Right forelimb (tissue), 1 donor: ENCODE data around the gene UBAP1L.
"Not testable (repeated sequence)": the region's sequence is repeated elsewhere in the genome, so short reads cannot be mapped to it uniquely, and the experiment has no call there.

Experiments
- DNase-seq: peaks from one replicate; pipeline ENCODE4 v3.0.0-alpha.2; 2018

Gene UBAP1L

GRCh38 chr15:65115086-65115485, at the start of gene UBAP1L:
TSS of gene UBAP1L (minus strand) at chr15:65115200. CDS start at chr15:65106215, 8,985 bp downstream.
- DNase-seq, result no peak

DNA sequence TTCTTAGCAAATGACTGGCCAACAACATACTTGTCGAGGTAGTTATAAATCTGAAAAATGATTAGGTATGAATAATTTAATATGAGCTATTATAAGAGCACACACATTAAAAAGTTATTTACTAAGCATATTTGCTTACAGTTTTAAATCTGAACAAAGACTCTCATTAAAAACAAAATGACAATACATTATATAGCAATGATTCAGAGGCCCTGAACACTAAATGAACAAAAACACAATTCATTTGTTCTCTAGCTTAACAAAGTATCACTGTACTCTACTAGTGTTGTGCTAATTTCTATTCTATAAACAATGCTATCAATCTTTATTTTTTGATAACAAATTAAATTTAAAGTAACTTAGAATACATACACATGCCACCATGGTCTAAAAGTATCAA, 49.1 kb upstream of the UBAP1L start:
- DNase-seq, result no peak

DNA sequence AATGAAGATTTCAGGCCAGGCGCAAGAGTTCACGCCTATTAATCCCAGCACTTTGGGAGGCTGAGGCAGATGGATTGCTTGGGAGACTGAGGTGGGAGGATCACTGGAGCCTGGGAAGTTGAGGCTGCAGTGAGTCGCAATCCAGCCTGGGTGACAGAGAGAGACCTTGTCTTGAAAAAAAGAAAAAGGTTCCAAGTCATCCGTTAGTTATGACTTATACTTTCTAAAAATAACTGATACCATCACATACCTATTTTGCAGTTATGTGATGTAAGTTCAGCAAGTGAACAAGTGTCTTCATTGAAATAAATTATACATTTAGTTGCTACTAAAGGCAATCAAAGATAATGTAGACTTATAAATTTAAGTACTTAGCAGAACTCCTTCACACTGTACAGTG, 48.0 kb upstream of the UBAP1L start:
- DNase-seq, result no peak

DNA sequence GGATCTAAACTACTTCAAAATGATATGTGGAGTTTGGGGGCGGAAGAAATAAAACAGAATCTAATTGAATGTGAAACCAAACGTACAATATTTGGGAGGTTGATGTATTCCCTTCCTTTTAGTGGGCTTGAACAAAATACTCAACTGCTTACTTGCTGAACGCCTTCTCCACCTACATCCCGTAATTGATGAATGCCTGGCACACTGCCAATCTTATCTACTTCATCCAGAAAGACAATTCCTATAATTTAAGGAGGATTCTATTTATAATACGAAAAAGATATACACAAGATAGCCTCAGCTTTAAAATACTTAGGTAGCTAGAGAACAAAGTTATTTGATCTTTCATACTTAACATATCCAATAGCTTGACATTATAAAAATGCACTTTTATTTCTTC, 41.7 kb upstream of the UBAP1L start:
- DNase-seq, result no peak

DNA sequence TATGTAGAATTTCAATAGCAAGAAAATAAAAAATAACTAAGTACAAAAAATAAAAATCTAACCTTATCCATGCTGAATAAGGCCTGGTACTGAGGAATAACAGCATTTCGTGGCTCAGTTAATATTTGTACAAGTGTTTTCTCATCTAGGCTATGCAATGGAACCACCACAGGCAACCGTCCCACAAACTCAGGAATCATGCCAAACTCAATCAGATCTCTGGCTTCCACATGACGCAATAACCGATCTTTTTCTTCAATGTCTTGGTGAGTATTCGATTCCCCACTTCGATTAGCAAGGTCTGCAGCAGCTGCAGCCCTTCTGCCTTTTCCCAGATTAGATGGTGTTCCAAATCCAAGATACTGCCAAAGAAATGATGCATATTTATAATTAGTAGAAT, 39.7 kb upstream of the UBAP1L start:
- DNase-seq, result no peak

DNA sequence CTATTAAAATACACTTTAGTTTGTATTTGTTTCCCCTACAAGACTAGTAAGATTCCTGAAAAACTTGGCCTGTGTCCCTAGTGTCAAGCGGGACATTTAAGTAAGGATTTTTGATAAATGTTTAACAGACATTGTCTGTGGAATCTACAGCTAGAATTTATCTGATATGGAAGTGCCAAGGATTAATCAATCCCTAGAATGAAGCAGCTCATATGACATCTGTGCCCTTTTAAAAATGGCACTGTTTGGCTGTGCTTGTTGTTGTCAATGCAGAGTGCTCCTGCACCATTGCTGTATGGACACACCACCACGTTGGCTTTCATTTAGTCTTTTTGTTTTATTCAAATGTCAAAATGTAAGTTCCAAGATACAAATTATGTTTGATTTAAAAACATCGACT, 32.9 kb upstream of the UBAP1L start:
- no peak for DNase-seq

DNA sequence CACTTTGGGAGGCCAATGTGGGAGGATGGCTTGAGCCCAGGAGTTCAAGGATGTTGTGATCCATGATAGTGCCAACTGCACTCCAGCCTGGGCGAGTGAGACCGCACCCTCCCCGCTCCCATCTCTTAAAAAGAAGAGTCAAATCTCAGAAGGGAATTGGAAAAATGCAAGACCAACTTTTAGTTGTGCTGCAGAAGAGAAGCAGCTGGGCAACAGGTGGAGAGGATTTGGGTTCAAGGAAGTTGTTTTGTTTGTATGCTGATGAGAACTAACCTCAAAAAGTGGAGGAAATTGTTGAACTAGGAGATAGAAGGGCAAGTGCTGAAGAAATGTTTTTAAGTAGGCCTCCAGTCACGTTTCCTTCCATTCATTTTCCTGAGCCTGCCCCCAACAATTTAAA, 31.4 kb upstream of the UBAP1L start:
- no peak for DNase-seq

DNA sequence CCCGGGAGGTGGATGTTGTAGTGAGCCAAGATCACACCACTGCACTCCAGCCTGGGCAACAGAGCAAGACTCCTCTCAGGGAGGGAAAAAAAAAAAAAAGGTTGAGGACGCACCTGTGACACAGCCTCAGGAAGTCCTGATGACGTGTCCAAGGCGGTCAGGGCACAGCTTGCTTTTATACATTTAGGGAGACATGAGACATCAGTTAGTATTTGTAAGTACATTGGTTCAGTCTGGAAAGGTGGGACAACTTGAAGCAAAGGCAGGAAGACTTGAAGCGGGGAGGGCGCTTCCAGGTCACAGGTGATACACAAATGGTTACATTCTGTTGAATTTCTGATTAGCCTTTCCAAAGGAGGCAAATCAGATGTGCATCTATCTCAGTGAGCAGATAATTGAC, 23.6 kb upstream of the UBAP1L start:
- DNase-seq, result not testable (repeated sequence)

DNA sequence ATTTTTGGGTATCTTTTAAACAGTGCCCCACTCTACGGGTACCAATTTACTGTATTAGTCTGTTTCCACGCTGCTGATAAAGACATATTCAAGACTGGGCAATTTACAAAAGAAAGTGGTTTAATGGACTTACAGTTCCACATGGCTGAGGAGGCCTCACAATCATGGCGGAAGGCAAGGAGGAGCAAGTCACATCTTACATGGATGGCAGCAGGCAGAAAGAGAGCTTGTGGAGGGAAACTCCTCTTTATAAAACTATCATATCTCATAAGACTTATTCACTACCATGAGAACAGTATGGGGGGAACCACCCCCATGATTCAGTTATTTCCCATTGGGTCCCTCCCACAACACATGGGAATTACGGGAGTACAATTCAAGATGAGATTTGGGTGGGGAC, 22.9 kb upstream of the UBAP1L start:
- not testable (repeated sequence) for DNase-seq

GRCh38 chr15:65137089-65137488, 22.1 kb upstream of the UBAP1L start:
- not testable (repeated sequence) for DNase-seq

DNA sequence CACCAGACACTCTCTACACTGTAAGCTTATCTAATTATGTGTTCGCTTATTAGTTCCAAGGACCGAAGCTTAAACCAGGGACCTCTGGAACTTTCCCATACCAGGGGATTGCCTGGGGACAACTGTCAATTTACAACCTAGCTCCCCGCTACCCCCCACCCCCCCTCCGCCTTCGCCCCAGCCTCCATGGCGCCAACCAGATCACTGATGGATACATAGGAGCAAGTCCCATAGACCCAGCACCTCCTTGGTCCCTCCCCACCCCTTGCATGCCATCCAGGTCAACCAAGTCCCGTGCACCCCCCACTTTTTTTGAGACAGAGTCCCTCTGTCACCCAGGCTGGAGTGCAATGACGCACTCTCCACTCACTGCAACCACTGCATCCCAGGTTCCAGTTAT, 19.5 kb upstream of the UBAP1L start:
- DNase-seq, result no peak

DNA sequence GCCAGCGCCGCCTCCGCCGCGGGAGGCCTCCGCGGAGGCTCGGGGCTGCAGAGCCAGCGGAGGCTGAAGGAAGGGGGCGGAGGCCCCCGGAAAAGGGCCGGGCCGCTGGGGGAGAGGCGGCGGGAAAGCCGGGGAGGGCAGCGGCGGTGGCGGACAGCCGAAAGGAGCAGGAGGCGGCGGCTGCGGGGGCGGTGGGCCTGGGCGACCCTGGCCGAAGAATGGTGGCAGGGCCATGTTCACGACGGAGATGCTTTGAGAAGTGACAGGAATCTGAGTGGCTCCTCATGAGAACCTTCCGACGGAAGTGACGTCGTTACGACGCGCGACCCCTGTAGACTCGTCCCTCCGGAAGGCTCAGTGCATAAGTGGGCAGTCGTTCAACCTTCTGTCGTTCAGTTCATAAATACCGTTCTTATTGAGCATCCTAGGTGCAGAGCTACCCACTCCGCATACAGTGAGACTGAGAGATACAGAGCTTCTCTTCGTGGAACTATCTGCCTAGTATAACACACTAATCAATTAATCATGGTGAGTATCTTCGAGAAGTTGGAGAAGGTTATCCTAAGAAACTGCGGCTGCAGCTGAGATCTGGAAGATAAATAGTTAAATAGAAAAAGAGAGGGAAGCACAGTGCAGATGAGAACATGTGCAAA, 18.7 kb upstream of the UBAP1L start, which contains the start of gene PDCD7:
Gene PDCD7 (minus strand): TSS at position 261 of the 653 bp plus-strand sequence. CDS start 27 bp downstream, at position 234.
- peak; percentile 92 for DNase-seq

DNA sequence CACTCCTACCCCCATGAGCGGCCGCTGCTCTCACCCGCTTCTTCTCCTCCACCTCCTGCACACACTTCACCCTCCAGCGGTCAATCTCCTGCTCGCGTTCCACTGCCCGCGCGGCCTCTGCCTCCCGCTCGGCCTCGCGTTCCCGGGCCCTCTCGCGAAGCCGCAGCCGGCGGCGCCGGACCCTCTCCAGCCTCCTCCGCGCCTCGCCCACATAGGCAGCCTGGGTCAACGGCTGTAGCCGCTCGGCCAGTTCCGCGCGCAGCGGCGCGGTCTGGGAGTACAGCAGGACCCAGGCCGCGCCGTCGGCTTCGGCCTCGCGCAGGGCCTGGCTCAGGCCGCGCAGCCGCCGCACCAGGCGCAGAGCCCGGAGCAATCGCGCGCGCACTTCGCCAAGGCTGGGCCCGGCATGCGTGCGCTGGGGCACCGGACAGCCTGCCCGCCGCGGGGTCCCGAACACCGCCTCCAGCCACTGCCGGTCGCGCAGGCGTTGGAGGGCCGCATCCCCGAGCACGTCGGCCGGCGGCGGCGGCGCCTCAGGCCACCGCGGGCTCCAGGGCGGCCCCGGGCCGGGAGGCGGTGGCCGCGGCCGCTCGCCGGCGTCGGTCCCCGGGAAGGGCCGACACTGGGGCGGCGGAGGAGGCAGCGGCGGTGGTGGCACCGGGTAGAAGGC, 18.0 kb upstream of the UBAP1L start:
- DNase-seq, result peak; percentile 65

- DNase-seq, result no peak
Measured at GRCh38 chr15:65130941-65131340, 15.9 kb upstream of the UBAP1L start.

- no peak for DNase-seq
Measured at GRCh38 chr15:65115542-65115941, 542 bp upstream of the UBAP1L start.

GRCh38 chr15:65110676-65111292, 4.2 kb downstream of the UBAP1L start:
- no peak for DNase-seq

DNA sequence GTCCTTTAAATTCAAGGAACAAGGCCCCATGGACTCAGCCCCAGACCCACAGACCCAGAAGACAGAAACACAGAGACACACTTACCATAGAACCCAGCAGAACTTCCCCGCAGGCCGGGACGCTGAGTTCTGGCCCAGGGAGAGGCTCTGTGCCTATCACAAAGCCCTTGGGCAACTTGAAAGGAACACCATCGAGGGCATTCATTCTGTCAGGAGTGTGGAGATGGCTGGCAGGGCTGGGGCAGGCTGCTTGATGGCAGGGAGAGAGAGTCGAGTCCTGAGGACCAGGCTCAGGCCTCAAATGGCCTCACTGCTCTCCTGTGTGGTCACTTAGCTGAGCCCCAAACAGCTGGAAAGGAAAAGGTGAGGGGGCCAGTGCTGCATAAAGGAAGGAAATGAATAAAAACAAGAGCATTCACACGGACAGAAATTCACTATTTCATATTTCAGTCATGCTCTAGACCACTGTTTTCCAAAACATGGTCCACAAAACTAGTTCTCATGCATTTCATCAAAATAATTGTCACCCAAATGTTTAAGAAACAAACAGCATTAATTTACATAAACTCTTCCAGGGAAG, 8.9 kb downstream of the UBAP1L start:
- no peak for DNase-seq

DNA sequence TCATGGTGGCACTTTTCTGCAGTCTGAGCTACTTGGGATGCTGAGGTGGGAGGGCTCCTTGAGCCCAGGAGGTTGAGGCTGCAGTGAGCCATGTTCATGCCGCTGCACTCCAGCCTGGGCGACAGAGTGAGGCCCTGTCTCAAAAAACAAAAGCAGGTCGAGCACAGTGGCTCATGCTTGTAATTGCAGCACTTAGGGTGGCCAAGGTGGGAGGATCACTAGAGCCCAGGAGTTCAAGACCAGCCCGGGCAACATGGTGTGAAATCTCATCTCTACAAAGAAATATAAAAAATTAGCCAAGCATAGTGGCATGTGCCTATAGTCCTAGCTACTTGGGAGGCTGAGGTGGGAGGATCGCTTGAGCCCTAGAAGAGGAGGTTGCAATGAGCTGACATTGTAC, 10.0 kb downstream of the UBAP1L start:
- no peak for DNase-seq

- no peak for DNase-seq
Measured at GRCh38 chr15:65102912-65103311, 12.1 kb downstream of the UBAP1L start.

DNA sequence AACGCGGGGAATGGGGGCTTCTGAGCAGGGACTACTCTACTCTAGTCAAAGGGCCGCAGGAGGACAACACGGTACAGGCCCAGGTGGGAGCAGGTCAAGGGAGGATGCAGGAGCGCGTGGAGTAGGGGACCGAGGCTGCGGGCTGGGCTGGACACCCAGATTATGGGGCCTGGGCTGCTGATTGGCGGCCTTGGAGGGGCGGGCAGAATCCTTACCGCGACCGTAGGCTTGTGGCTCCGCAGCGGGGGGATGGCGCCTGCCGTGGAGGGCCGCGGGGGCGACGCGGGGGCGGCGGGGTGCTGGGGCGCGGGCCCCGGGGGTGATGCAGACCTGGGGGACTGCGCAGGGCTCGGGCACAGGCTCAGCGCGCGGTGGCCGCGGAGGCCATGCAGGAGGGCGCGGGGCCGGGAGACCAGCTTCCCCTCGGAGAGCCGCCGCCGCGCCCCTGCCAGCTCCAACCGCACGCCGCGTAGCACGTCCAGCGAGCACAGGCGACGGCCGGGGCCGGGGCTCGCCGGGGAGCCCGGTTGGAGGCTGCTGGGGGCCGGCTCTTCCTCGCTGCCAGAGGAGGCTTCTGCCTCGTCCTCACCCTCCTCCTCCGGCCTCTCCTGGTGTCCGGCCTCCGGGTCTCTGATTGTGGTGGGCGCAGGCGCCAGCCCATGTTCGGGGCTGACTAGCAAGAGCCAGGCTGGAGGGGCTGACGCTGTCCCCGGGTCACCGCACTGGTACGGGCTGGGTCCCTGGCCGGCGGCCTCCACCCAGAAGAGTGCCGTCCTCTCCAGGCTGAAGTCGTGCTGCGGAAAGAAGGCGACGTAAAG, 12.9 kb downstream of the UBAP1L start:
- no peak for DNase-seq

DNA sequence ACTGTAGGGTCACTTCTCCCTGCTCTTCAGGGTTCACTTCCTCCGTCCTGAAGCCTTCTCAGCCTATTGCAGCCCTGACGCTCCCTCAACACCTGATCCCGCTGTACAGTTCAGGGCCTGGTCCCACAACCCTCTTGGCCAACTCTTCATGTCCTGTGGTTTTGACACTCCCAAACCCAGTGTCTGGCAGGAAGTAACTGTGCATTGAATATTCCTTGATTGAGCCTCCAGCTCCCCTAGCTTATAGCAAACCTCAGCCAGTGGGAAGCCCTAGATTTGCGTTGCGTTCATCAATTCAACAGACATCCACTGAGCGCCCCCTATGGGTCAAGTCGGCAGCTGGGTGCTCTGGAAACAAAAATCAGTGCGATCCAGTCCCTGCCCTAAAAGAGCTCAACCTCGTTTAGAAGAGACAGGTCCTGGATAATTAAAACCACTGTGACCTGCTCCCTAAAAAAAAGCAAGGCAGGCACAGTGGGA, 13.5 kb downstream of the UBAP1L start:
- peak; percentile 89 for DNase-seq

DNA sequence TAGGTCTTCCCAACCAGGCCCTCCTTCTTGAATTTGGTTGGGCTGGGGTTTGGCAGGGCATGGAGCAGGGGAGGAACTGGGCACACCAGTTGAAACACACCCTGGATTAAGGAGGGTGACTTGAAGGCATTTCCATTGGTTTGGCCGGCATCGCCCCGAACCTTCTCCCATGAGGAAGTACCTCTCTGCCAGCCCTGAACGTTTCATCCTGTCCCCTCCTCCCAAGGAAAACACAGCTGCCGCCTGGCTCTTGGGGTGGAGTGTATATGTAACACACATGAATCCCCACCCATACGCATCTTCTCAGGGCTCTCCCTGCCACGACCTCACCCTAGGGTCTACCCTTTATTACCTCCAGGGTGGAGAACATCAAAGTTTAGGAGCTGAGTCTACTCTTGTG, 14.6 kb downstream of the UBAP1L start:
- DNase-seq, result no peak

GRCh38 chr15:65099801-65100200, 15.2 kb downstream of the UBAP1L start:
- DNase-seq, result not testable (repeated sequence)
